ENCODE results near the gene AHCY. TPM values are rescaled to one million over a fixed set of nuclear protein-coding genes. Genes with fewer than 3 reads are reported as not detected.

Gene AHCY
- total and polyA plus RNA-seq, 2 of the 4 experiments (the other 2 are of a cell fraction): 138 to 210 TPM

- in situ Hi-C loops (cut with MboI; ENCODE audit: low sequenced_read_pairs) (no loop called here), dilution Hi-C loops (cut with HindIII; ENCODE audit: low sequenced_read_pairs, unreplicated experiment) (no loop called here), intact Hi-C loops (cut with micrococcal nuclease) (loop anchor here (5.0 kb wide), 1 partner anchor 54 kb away; no protein-coding TSS in a partner anchor)
- H3K4ac ChIP-seq (ENCODE audit: low read depth, low read length): no peak overlapping the region
- 0 out of 2 replicates have a peak, but pooled peaks cover 5% of the 10 kb centered on the region for H3K9me1 ChIP-seq (ENCODE audit: insufficient read depth, low read length)
- no peaks in the 10 kb centered on the region for H3K9me3 ChIP-seq (ENCODE audit: control insufficient read depth, insufficient read depth, low read length)
- H4K91ac ChIP-seq (ENCODE audit: insufficient read depth, low read depth, low read length): no peak overlapping the region
- no peak overlapping the region for H3K23ac ChIP-seq (ENCODE audit: low read depth, low read length)
- no peak overlapping the region for H2AFZ ChIP-seq (replicated peaks; ENCODE audit: low read length, poor library complexity)
- WGBS, 2 experiments (ENCODE audit: extremely low coverage in 2 of 2, insufficient read length in 1 of 2): no CpG with 5 or more reads among the region's 2 CpGs
- H3K56ac ChIP-seq (ENCODE audit: extremely low read depth, insufficient read depth, low read length): no peak overlapping the region
- H3K14ac ChIP-seq (replicated peaks; ENCODE audit: low read depth, low read length): no peak overlapping the region
- no peak overlapping the region for H4K8ac ChIP-seq (ENCODE audit: low read depth in 2 of 2, low read length in 2 of 2)
- ChIA-PET CTCF (no interaction called here), POLR2A (ENCODE audit: unreplicated experiment) (interaction anchor here (0.7 kb wide), 1 partner anchor 28 kb away, joined by 3 read pairs; no protein-coding TSS in a partner anchor)
- DNase-seq (no peak), ATAC-seq (ENCODE audit: low read depth) (peak; percentile 65)
- no TSS peak for BruUV-seq (replicated peaks)
- H3K4me2 ChIP-seq (ENCODE audit: low read depth, low read length): peak overlapping the region; percentile 48; the same call in 1 of the 2 replicates
- no peaks in the 10 kb centered on the region; the same call in none of the 2 replicates for H3K4me1 ChIP-seq (ENCODE audit: control insufficient read depth, insufficient read depth, low read length)
- no peak overlapping the region for H2BK120ac ChIP-seq (ENCODE audit: low read depth, low read length)
- no peak overlapping the region for H2BK15ac ChIP-seq (ENCODE audit: low read depth, low read length)
- no peak overlapping the region for H2AK9ac ChIP-seq (replicated peaks; ENCODE audit: low read depth, low read length, poor library complexity)
- H3K36me3 ChIP-seq (ENCODE audit: control insufficient read depth, insufficient read depth, low read length): no peaks in the 10 kb centered on the region
- no peak overlapping the region for H3K18ac ChIP-seq (ENCODE audit: low read depth, low read length)
- peaks cover 13% of the 10 kb centered on the region for H3K27me3 ChIP-seq (ENCODE audit: control insufficient read depth, insufficient read depth, low read length)
- H4K20me1 ChIP-seq (ENCODE audit: insufficient read depth, low read length): no peaks in the 10 kb centered on the region
- no peak overlapping the region for H2AK5ac ChIP-seq (ENCODE audit: low read depth, low read length)
- no peak overlapping the region for H2BK5ac ChIP-seq (ENCODE audit: low read depth, low read length, poor library complexity, severe bottlenecking)
- no peak overlapping the region for H4K5ac ChIP-seq (ENCODE audit: low read depth, low read length)
- H3K79me1 ChIP-seq (ENCODE audit: low read depth in 1 of 2, low read length in 2 of 2): no peaks in the 10 kb centered on the region
- no peak overlapping the region for H3K27ac ChIP-seq (ENCODE audit: insufficient read depth, low read length)
- no peak for TF ChIP-seq CEBPB (IDR thresholded peaks at IDR 0.05; ENCODE audit: low read depth, low read length)
- no peak for TF ChIP-seq CHD1 (IDR thresholded peaks at IDR 0.05; ENCODE audit: low read depth, low read length)
- no peak overlapping the region for H2BK20ac ChIP-seq (ENCODE audit: low read depth, low read length)
- no peak overlapping the region for H3K4me3 ChIP-seq (ENCODE audit: insufficient read depth, low read depth, low read length)
- H3K9ac ChIP-seq (ENCODE audit: low read depth, low read length): no peak overlapping the region
Measured at GRCh38 chr20:34246126-34246626, 57.0 kb downstream of the AHCY start.

All from IMR-90 (cell line).